ENCODE data around the gene EPM2AIP1.

EPM2AIP1 gene

DNA sequence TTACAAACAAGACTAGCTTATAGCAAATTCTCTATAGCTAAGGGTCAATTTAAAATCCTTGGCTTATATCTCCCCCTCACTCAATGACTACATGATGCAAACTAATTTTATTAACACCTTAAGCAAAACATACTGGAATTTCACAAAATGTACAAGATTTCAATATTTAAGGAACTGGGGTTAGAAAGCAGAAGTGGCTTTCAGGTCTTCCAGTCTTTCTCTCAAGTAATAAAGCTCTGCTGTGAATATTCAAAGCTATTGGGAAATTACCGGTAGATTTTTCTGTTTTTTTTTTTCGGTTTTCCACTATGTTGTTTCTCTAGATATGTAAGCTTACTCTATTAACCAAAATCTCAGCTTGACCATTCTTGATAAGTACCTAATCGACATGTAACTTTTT lies 3.9 kb downstream of the EPM2AIP1 start:
- Histone ChIP-seq H3K27ac (ENCODE audit: poor library complexity, severe bottlenecking) (no peak overlapping the region), H3K9me3 (ENCODE audit: severe bottlenecking) (no peaks in the 10 kb centered on the region), H3K36me3 (ENCODE audit: low read depth) (peaks cover 76% of the 10 kb centered on the region), H3K27me3 (ENCODE audit: insufficient read depth, poor library complexity, severe bottlenecking) (no peaks in the 10 kb centered on the region), H3K4me3 (ENCODE audit: severe bottlenecking) (no peak overlapping the region), H3K4me1 (ENCODE audit: insufficient read depth, poor library complexity, severe bottlenecking) (peaks cover 20% of the 10 kb centered on the region)
- no peak for DNase-seq (ENCODE audit: low spot score)
- TF ChIP-seq, protein P1, sequence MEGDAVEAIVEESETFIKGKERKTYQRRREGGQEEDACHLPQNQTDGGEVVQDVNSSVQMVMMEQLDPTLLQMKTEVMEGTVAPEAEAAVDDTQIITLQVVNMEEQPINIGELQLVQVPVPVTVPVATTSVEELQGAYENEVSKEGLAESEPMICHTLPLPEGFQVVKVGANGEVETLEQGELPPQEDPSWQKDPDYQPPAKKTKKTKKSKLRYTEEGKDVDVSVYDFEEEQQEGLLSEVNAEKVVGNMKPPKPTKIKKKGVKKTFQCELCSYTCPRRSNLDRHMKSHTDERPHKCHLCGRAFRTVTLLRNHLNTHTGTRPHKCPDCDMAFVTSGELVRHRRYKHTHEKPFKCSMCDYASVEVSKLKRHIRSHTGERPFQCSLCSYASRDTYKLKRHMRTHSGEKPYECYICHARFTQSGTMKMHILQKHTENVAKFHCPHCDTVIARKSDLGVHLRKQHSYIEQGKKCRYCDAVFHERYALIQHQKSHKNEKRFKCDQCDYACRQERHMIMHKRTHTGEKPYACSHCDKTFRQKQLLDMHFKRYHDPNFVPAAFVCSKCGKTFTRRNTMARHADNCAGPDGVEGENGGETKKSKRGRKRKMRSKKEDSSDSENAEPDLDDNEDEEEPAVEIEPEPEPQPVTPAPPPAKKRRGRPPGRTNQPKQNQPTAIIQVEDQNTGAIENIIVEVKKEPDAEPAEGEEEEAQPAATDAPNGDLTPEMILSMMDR (IDR thresholded peaks at IDR 0.05; ENCODE audit: poor library complexity, severe bottlenecking): no peak
- no peak for ATAC-seq (ENCODE audit: low read depth)

DNA sequence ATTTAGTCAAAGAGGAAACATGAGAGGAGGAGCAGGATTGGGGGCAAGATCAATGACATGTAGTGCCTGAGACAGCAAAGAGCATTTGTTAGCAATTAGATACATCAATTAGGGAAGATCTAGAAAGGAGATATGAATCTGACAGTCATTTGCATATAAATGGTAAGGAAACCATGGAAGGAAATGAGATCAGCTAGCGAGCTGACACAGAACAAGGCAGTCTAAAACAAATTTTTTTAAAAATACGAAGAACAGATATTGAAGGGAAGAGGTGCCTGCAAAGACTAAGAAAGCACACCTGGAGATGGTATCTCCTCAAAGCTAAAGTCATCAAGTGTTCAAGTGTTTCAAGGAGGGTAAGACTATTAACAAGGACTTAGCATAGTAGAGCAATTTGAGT lies 4.6 kb downstream of the EPM2AIP1 start:
- Histone ChIP-seq H3K27me3 (ENCODE audit: insufficient read depth, poor library complexity, severe bottlenecking) (no peaks in the 10 kb centered on the region), H3K9me3 (ENCODE audit: severe bottlenecking) (no peaks in the 10 kb centered on the region), H3K4me1 (ENCODE audit: insufficient read depth, poor library complexity, severe bottlenecking) (peaks cover 20% of the 10 kb centered on the region), H3K4me3 (ENCODE audit: severe bottlenecking) (no peak overlapping the region), H3K36me3 (ENCODE audit: low read depth) (peaks cover 82% of the 10 kb centered on the region), H3K27ac (ENCODE audit: poor library complexity, severe bottlenecking) (no peak overlapping the region)
- no peak for DNase-seq (ENCODE audit: low spot score)
- TF ChIP-seq, protein P1 (IDR thresholded peaks at IDR 0.05; ENCODE audit: poor library complexity, severe bottlenecking): no peak
- no peak for ATAC-seq (ENCODE audit: low read depth)

- no peak overlapping the region for H3K27ac ChIP-seq (ENCODE audit: poor library complexity, severe bottlenecking)
- H3K4me1 ChIP-seq (ENCODE audit: insufficient read depth, poor library complexity, severe bottlenecking): no peaks in the 10 kb centered on the region
- no peaks in the 10 kb centered on the region for H3K27me3 ChIP-seq (ENCODE audit: insufficient read depth, poor library complexity, severe bottlenecking)
- no peak overlapping the region for H3K4me3 ChIP-seq (ENCODE audit: severe bottlenecking)
- ATAC-seq (ENCODE audit: low read depth): no peak
- H3K9me3 ChIP-seq (ENCODE audit: severe bottlenecking): no peaks in the 10 kb centered on the region
- TF ChIP-seq, protein P1 (IDR thresholded peaks at IDR 0.05; ENCODE audit: poor library complexity, severe bottlenecking): no peak
- peaks cover 35% of the 10 kb centered on the region for H3K36me3 ChIP-seq (ENCODE audit: low read depth)
- no peak for DNase-seq (ENCODE audit: low spot score)
These were observed 11.9 kb downstream of the EPM2AIP1 start for GRCh38 chr3:36981006-36981405.

- no peak overlapping the region for H3K27ac ChIP-seq (ENCODE audit: poor library complexity, severe bottlenecking)
- TF ChIP-seq, protein P1 (IDR thresholded peaks at IDR 0.05; ENCODE audit: poor library complexity, severe bottlenecking): no peak
- no peaks in the 10 kb centered on the region for H3K27me3 ChIP-seq (ENCODE audit: insufficient read depth, poor library complexity, severe bottlenecking)
- ATAC-seq (ENCODE audit: low read depth): no peak
- no peaks in the 10 kb centered on the region for H3K9me3 ChIP-seq (ENCODE audit: severe bottlenecking)
- no peak for DNase-seq (ENCODE audit: low spot score)
- H3K4me3 ChIP-seq (ENCODE audit: severe bottlenecking): no peak overlapping the region
- no peaks in the 10 kb centered on the region for H3K36me3 ChIP-seq (ENCODE audit: low read depth)
- H3K4me1 ChIP-seq (ENCODE audit: insufficient read depth, poor library complexity, severe bottlenecking): peaks cover 10% of the 10 kb centered on the region
These were observed 19.8 kb downstream of the EPM2AIP1 start for GRCh38 chr3:36973139-36973538.

DNA sequence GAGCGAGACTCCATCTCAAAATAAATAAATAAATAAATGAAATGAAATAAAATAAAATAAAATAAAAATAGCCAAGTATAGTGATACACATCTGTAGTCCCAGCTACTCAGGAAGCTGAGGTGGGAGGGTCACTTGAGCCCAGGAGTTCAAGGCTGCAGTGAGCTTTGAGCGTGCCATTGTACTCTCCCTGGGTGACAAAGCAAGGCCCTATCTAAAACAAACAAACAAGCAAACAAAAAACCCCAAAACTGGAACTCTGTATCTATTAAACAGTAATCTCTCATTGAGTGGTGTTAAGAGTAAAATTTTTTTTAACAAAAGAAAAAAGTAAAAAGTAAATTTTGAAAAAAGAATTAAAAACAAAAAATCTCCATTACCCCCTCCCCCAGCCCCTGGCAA lies 20.8 kb downstream of the EPM2AIP1 start:
- Histone ChIP-seq H3K4me3 (ENCODE audit: severe bottlenecking) (no peak overlapping the region), H3K27ac (ENCODE audit: poor library complexity, severe bottlenecking) (no peak overlapping the region), H3K4me1 (ENCODE audit: insufficient read depth, poor library complexity, severe bottlenecking) (peaks cover 10% of the 10 kb centered on the region), H3K36me3 (ENCODE audit: low read depth) (no peaks in the 10 kb centered on the region), H3K27me3 (ENCODE audit: insufficient read depth, poor library complexity, severe bottlenecking) (no peaks in the 10 kb centered on the region), H3K9me3 (ENCODE audit: severe bottlenecking) (no peaks in the 10 kb centered on the region)
- ATAC-seq (ENCODE audit: low read depth) (no peak), DNase-seq (ENCODE audit: low spot score) (no peak)
- TF ChIP-seq, protein P1 (IDR thresholded peaks at IDR 0.05; ENCODE audit: poor library complexity, severe bottlenecking): no peak

All from RWPE2 (cell line).